Cerebellar nuclear complex (tissue), 1 donor: Measurements from ENCODE around the gene CPB2.

Source experiments
- DNase-seq, 2 experiments: peaks; one replicate each; lab custom pipeline; 2025; lab: John Stamatoyannopoulos, UW

The CPB2 gene

GRCh38 chr13:46050771-46051170 is 54.1 kb downstream of the CPB2 start:
- no peak for DNase-seq

- no peak for DNase-seq
Observed at GRCh38 chr13:46045424-46045823, 59.4 kb downstream of the CPB2 start.

GRCh38 chr13:46043647-46044046 is 61.2 kb downstream of the CPB2 start:
- DNase-seq = no peak

- DNase-seq = no peak
Observed at GRCh38 chr13:46041419-46041839, 63.4 kb downstream of the CPB2 start.

GRCh38 chr13:46040763-46041162 is 64.1 kb downstream of the CPB2 start:
- DNase-seq = no peak

- DNase-seq = no peak
Observed at GRCh38 chr13:46039411-46040182, 65.2 kb downstream of the CPB2 start.

GRCh38 chr13:46038296-46038695 is 66.5 kb downstream of the CPB2 start:
- DNase-seq = no peak

- no peak for DNase-seq
Observed at GRCh38 chr13:46035066-46035465, 69.8 kb downstream of the CPB2 start.

GRCh38 chr13:46032341-46032740 is 72.5 kb downstream of the CPB2 start:
- no peak for DNase-seq

GRCh38 chr13:46031581-46032263 is 73.1 kb downstream of the CPB2 start:
- no peak for DNase-seq

- no peak for DNase-seq
Observed at GRCh38 chr13:46025157-46025556, 79.7 kb downstream of the CPB2 start.

- DNase-seq = no peak
Observed at GRCh38 chr13:46022481-46022880, 82.4 kb downstream of the CPB2 start.

GRCh38 chr13:46016216-46016615 is 88.6 kb downstream of the CPB2 start:
- no peak for DNase-seq

GRCh38 chr13:46015366-46015765 is 89.5 kb downstream of the CPB2 start:
- no peak for DNase-seq

- DNase-seq = no peak
Observed at GRCh38 chr13:46012404-46012803, 92.4 kb downstream of the CPB2 start.

GRCh38 chr13:46010148-46010547 is 94.7 kb downstream of the CPB2 start:
- DNase-seq = no peak

- DNase-seq = no peak
Observed at GRCh38 chr13:46008631-46009030, 96.2 kb downstream of the CPB2 start.

GRCh38 chr13:46006688-46007452 is 98.0 kb downstream of the CPB2 start:
- no peak for DNase-seq

- DNase-seq = no peak
Observed at GRCh38 chr13:46004491-46004890, 100.3 kb downstream of the CPB2 start.
